ENCODE measurements around the gene ARHGAP44.

ARHGAP44 gene

GRCh38 chr17:12907477-12907876, 118.2 kb downstream of the ARHGAP44 start:
- no peak overlapping the region for H3K4me3 ChIP-seq (ENCODE audit: low read length, poor library complexity, severe bottlenecking)
- no peak overlapping the region for H3K4me2 ChIP-seq (ENCODE audit: low read depth, low read length, poor library complexity, severe bottlenecking)
- H4K20me1 ChIP-seq (ENCODE audit: insufficient read depth, low read length, poor library complexity, severe bottlenecking) = no peaks in the 10 kb centered on the region
- no peak overlapping the region for H2AFZ ChIP-seq (ENCODE audit: low read length)
- H3K9me3 ChIP-seq (ENCODE audit: insufficient read depth, low read depth, low read length) = peaks cover 11% of the 10 kb centered on the region; the same call in 1 of the 2 replicates
- no peak overlapping the region for H3K9ac ChIP-seq (ENCODE audit: low read depth, low read length, poor library complexity, severe bottlenecking)
- H3K79me2 ChIP-seq (ENCODE audit: insufficient read depth, low read length) = no peaks in the 10 kb centered on the region
- no peaks in the 10 kb centered on the region for H3K4me1 ChIP-seq (ENCODE audit: insufficient read depth, low read length, poor library complexity, severe bottlenecking)
- H3K36me3 ChIP-seq (ENCODE audit: insufficient read depth, low read length) = no peaks in the 10 kb centered on the region
- H3F3A ChIP-seq (ENCODE audit: low read depth) = no peaks in the 10 kb centered on the region
- no peaks in the 10 kb centered on the region for H3K9me2 ChIP-seq (replicated peaks; ENCODE audit: low read depth, low read length)
- no peaks in the 10 kb centered on the region for H3K27me3 ChIP-seq (ENCODE audit: insufficient read depth, low read length, poor library complexity, severe bottlenecking)
- no peak for TF ChIP-seq EZH2phosphoT487 (IDR thresholded peaks at IDR 0.05; ENCODE audit: borderline replicate concordance)
- TF ChIP-seq, protein P1, sequence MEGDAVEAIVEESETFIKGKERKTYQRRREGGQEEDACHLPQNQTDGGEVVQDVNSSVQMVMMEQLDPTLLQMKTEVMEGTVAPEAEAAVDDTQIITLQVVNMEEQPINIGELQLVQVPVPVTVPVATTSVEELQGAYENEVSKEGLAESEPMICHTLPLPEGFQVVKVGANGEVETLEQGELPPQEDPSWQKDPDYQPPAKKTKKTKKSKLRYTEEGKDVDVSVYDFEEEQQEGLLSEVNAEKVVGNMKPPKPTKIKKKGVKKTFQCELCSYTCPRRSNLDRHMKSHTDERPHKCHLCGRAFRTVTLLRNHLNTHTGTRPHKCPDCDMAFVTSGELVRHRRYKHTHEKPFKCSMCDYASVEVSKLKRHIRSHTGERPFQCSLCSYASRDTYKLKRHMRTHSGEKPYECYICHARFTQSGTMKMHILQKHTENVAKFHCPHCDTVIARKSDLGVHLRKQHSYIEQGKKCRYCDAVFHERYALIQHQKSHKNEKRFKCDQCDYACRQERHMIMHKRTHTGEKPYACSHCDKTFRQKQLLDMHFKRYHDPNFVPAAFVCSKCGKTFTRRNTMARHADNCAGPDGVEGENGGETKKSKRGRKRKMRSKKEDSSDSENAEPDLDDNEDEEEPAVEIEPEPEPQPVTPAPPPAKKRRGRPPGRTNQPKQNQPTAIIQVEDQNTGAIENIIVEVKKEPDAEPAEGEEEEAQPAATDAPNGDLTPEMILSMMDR (conservative IDR thresholded peaks at IDR 0.05; ENCODE audit: low read length) = no peak

DNA sequence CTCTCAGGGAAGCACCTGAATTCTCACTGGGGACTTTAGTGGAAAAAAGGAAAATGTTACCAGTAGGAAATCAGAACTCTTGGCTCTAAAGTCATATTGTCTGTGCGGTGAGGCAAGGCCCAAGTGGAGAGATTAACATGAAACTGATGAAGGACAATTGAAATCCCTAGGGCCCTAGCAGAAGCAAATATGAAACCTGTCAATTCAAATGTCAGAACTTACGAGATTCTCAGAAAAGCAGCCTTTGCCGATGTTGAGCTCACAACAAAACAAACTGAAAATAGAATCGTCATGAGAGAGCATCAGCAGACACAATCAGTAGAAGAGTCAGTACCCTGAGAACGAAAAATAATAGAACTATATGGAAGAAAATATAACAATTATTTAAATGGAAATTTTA, 119.7 kb downstream of the ARHGAP44 start:
- no peak overlapping the region for H3K9ac ChIP-seq (ENCODE audit: low read depth, low read length, poor library complexity, severe bottlenecking)
- H3K4me3 ChIP-seq (ENCODE audit: low read length, poor library complexity, severe bottlenecking) = no peak overlapping the region
- no peaks in the 10 kb centered on the region for H3K4me1 ChIP-seq (ENCODE audit: insufficient read depth, low read length, poor library complexity, severe bottlenecking)
- H3F3A ChIP-seq (ENCODE audit: low read depth) = no peaks in the 10 kb centered on the region
- peaks cover 13% of the 10 kb centered on the region; the same call in 1 of the 2 replicates for H3K9me3 ChIP-seq (ENCODE audit: insufficient read depth, low read depth, low read length)
- no peaks in the 10 kb centered on the region for H4K20me1 ChIP-seq (ENCODE audit: insufficient read depth, low read length, poor library complexity, severe bottlenecking)
- no peak overlapping the region for H2AFZ ChIP-seq (ENCODE audit: low read length)
- TF ChIP-seq, protein P1 (conservative IDR thresholded peaks at IDR 0.05; ENCODE audit: low read length) = no peak
- TF ChIP-seq EZH2phosphoT487 (IDR thresholded peaks at IDR 0.05; ENCODE audit: borderline replicate concordance) = no peak
- H3K36me3 ChIP-seq (ENCODE audit: insufficient read depth, low read length) = no peaks in the 10 kb centered on the region
- no peaks in the 10 kb centered on the region for H3K9me2 ChIP-seq (replicated peaks; ENCODE audit: low read depth, low read length)
- H3K27me3 ChIP-seq (ENCODE audit: insufficient read depth, low read length, poor library complexity, severe bottlenecking) = no peaks in the 10 kb centered on the region
- no peaks in the 10 kb centered on the region for H3K79me2 ChIP-seq (ENCODE audit: insufficient read depth, low read length)
- no peak overlapping the region for H3K4me2 ChIP-seq (ENCODE audit: low read depth, low read length, poor library complexity, severe bottlenecking)

GRCh38 chr17:12909511-12909910, 120.2 kb downstream of the ARHGAP44 start:
- no peak overlapping the region for H2AFZ ChIP-seq (ENCODE audit: low read length)
- peaks cover 13% of the 10 kb centered on the region; the same call in 1 of the 2 replicates for H3K9me3 ChIP-seq (ENCODE audit: insufficient read depth, low read depth, low read length)
- TF ChIP-seq EZH2phosphoT487 (IDR thresholded peaks at IDR 0.05; ENCODE audit: borderline replicate concordance) = no peak
- TF ChIP-seq, protein P1 (conservative IDR thresholded peaks at IDR 0.05; ENCODE audit: low read length) = no peak
- H3K9me2 ChIP-seq (replicated peaks; ENCODE audit: low read depth, low read length) = no peaks in the 10 kb centered on the region
- H3K79me2 ChIP-seq (ENCODE audit: insufficient read depth, low read length) = no peaks in the 10 kb centered on the region
- H3K9ac ChIP-seq (ENCODE audit: low read depth, low read length, poor library complexity, severe bottlenecking) = no peak overlapping the region
- no peaks in the 10 kb centered on the region for H3F3A ChIP-seq (ENCODE audit: low read depth)
- no peaks in the 10 kb centered on the region for H3K36me3 ChIP-seq (ENCODE audit: insufficient read depth, low read length)
- H3K4me1 ChIP-seq (ENCODE audit: insufficient read depth, low read length, poor library complexity, severe bottlenecking) = no peaks in the 10 kb centered on the region
- no peak overlapping the region for H3K4me3 ChIP-seq (ENCODE audit: low read length, poor library complexity, severe bottlenecking)
- H3K4me2 ChIP-seq (ENCODE audit: low read depth, low read length, poor library complexity, severe bottlenecking) = no peak overlapping the region
- H3K27me3 ChIP-seq (ENCODE audit: insufficient read depth, low read length, poor library complexity, severe bottlenecking) = no peaks in the 10 kb centered on the region
- H4K20me1 ChIP-seq (ENCODE audit: insufficient read depth, low read length, poor library complexity, severe bottlenecking) = no peaks in the 10 kb centered on the region
